Omental fat pad (tissue), 4 donors: Measurements from ENCODE around the gene GOLPH3. TPM values are rescaled to one million over a fixed set of nuclear protein-coding genes. Genes with fewer than 3 reads are reported as not detected.
"Not testable (repeated sequence)": the region's sequence is repeated elsewhere in the genome, so short reads cannot be mapped to it uniquely, and the experiment has no call there.

Experiments
- ATAC-seq: fragments of 150-250 bp; one replicate; pipeline ENCODE4 v1.9.1; 2016; ENCODE audit warnings: mild to moderate bottlenecking, moderate library complexity; ENCODE audit not compliant: low FRiP score
- DNase-seq: peaks from one replicate; pipeline ENCODE4 v3.0.0-alpha.2; 2019; ENCODE audit warnings: low spot score
- CTCF ChIP-seq, 3 donors: fragments of 450-650 bp; IDR thresholded peaks; one replicate each; pipeline ENCODE4 v1.5.1; 2016 to 2017; ENCODE audit warnings: antibody characterized with exemption in 3 of 3, mild to moderate bottlenecking in 3 of 3, moderate library complexity in 2 of 3
- total RNA-seq, 4 donors: library from RNA; depleted of rRNA; stranded (reverse); fragments of >200 nt; gene quantifications; one replicate each; pipeline ENCODE4 v1.1.0, GENCODE V29; 2016

The GOLPH3 gene
- total RNA-seq, 4 donors from 2014 or later: 75.3 to 87.2 (median 84.0) TPM

DNA sequence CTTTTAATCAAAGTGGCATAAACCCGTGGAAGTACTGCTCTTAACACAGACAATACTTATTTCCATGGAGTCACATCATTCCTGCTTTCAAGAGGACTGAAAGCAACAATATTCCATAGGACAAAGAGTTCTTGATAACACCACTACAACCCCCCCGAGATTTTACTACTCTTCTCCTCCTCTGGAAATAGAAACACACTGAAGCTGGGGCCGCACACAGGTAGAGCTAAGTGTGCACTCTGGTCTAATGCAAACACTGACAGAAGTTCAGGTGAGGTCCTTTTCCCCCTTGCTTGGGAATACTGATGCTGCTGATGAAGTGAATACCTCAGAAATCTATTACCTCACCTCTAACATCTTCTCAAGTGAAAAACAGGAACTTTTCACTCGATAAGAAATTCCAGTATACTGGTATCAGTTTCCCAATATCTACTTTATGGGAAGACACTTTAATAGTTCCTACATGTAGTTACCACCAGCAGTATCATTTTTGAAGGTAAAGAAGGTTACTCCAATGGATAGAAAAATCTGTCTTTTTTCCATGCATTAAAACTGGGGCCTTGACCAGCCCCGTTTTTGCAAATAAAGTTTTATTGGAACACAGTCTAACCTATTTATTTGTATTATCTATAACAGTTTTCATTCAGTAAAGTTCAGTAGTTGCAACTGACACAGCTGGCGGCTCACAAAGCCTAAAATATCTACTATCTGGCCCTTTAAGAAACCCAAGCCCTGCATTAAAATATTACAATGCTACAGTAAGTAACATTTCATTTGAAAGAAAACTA is 50.0 kb downstream of the GOLPH3 start:
- ATAC-seq: no peak
- no peak for DNase-seq
- TF ChIP-seq CTCF (IDR thresholded peaks at IDR 0.05): no peak

GRCh38 chr5:32123058-32123805 is 50.9 kb downstream of the GOLPH3 start:
- DNase-seq (no peak), ATAC-seq (no peak)
- no peak for TF ChIP-seq CTCF (IDR thresholded peaks at IDR 0.05)

DNA sequence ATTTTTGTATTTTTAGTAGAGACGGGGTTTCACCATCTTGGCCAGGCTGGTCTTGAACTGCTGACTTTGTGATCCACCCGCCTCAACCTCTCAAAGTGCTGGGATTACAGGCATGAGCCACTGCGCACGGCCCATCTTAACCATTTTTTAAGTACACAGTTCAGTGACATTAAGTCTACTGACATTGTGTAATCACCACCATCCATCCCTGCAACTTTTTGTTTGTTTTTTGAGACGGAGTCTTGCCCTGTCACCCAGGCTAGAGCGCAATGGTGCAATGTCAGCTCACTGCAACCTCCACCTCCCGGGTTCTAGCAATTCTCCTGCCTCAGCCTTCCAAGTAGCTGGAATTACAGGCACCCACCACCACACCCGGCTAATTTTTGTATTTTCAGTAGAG is 55.2 kb downstream of the GOLPH3 start:
- DNase-seq, ATAC-seq: not testable (repeated sequence)

GRCh38 chr5:32116574-32117313 is 57.4 kb downstream of the GOLPH3 start:
- DNase-seq (no peak), ATAC-seq (no peak)
- no peak for TF ChIP-seq CTCF (IDR thresholded peaks at IDR 0.05)

DNA sequence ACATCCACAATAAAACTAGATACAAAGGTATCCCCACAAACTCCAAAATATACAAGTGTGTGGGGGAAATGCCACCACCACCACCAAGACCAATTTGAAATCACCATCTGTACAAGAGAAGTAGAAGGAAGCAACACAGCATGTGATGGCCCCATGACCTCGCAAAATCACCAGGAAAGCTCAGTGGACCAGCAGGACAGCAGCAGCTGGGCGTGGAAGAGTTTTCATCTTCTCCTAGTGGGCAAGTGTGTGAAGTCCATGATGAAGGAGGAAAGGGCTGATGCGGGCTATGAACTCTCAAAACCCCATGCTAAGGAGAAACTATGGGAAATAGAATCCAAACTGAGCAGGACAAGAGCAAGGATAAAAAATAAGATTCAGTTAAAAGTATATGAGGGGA is 58.1 kb downstream of the GOLPH3 start:
- DNase-seq: no peak
- no peak for TF ChIP-seq CTCF (IDR thresholded peaks at IDR 0.05)
- ATAC-seq: no peak

GRCh38 chr5:32110111-32110696 is 63.9 kb downstream of the GOLPH3 start:
- no peak for TF ChIP-seq CTCF (IDR thresholded peaks at IDR 0.05)
- DNase-seq: no peak
- no peak for ATAC-seq

DNA sequence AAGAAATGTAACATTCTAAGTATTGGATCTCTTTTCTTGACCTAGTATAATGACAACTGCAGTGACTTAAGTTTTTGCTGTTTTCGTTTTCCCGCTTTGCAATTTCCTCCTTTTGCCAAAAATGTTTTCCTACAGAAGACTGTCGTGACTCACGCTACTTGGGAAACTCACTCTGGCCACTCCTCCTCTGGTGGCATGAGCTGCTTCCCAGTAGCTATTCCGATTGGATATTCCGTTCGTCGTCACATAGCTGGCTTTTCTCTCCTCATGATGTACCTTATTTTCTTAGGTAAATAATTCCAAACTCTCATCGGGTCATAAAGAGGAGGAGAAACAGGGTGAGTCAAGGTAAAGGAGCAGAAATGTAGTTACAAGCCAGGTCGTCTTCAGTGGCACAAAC is 64.9 kb downstream of the GOLPH3 start:
- ATAC-seq: no peak
- TF ChIP-seq CTCF (IDR thresholded peaks at IDR 0.05): no peak
- DNase-seq: no peak
